ENCODE results near the gene SMIM17.

DNA sequence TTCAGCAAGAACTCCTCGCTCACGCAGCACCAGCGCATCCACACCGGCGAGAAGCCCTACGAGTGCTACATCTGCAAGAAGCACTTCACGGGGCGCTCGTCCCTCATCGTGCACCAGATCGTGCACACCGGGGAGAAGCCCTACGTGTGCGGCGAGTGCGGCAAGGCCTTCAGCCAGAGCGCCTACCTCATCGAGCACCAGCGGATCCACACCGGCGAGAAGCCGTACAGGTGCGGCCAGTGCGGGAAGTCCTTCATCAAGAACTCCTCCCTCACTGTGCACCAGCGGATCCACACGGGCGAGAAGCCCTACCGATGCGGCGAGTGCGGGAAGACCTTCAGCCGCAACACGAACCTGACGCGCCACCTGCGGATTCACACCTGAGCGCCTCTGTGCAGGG, 20.6 kb upstream of the SMIM17 start:
- no peak for TF ChIP-seq POLR2A (IDR thresholded peaks at IDR 0.05)
- TF ChIP-seq, protein P1, sequence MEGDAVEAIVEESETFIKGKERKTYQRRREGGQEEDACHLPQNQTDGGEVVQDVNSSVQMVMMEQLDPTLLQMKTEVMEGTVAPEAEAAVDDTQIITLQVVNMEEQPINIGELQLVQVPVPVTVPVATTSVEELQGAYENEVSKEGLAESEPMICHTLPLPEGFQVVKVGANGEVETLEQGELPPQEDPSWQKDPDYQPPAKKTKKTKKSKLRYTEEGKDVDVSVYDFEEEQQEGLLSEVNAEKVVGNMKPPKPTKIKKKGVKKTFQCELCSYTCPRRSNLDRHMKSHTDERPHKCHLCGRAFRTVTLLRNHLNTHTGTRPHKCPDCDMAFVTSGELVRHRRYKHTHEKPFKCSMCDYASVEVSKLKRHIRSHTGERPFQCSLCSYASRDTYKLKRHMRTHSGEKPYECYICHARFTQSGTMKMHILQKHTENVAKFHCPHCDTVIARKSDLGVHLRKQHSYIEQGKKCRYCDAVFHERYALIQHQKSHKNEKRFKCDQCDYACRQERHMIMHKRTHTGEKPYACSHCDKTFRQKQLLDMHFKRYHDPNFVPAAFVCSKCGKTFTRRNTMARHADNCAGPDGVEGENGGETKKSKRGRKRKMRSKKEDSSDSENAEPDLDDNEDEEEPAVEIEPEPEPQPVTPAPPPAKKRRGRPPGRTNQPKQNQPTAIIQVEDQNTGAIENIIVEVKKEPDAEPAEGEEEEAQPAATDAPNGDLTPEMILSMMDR (IDR thresholded peaks at IDR 0.05) = no peak
